Stimulated activated CD8-positive, alpha-beta memory T cell treated with anti-CD3 and anti-CD28 coated beads, Interleukin-15, amount 100 ng/mL, for 24 hours (primary cell): ENCODE results near the gene TRPM3.

ENCODE experiments used
- DNase-seq: peaks from one replicate; pipeline ENCODE4 v3.0.0-alpha.2; 2020; ENCODE audit warnings: low read depth

TRPM3 gene

DNA sequence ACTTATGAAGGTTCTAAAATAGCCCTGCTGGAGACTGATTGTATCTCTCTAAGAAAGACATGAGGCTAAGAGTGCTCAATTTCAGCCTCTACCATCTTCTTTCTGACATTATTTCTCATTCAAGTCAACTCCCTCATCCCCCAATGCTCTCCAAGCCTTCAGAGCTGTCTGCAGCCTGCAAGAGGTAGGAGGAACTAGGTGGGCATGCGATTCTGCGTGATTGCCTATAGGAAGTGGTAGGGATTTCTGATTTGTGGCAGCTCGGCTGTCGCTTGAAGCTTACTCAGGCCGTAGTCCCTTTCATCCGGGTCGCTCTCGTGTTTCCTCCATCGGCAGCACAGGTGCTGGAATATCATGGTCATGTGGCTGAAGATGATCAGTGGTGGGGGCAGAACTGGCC lies 568.9 kb downstream of the TRPM3 start:
- no peak for DNase-seq

- no peak for DNase-seq
Measured at GRCh38 chr9:70551801-70552200, 569.6 kb downstream of the TRPM3 start.

DNA sequence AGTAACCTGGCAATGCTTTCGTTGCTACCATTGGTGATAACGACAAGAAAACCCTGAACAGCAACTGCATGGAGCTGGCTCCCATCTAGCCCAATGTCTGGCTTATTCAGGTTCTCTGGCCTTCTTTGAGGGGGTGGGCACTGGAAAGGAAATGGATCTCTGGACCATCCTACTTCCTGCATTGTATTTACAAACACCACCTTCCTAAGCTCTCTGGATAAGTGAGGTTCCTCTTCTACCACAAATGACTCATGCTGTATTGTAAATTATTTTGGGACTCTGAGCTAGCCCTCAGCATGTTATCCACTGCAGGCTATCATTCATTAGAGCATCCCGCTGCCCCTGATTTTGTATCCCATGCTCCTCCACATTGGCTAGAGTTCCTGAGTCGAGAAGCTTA lies 570.0 kb downstream of the TRPM3 start:
- no peak for DNase-seq

GRCh38 chr9:70549926-70550325 lies 571.5 kb downstream of the TRPM3 start:
- no peak for DNase-seq

DNA sequence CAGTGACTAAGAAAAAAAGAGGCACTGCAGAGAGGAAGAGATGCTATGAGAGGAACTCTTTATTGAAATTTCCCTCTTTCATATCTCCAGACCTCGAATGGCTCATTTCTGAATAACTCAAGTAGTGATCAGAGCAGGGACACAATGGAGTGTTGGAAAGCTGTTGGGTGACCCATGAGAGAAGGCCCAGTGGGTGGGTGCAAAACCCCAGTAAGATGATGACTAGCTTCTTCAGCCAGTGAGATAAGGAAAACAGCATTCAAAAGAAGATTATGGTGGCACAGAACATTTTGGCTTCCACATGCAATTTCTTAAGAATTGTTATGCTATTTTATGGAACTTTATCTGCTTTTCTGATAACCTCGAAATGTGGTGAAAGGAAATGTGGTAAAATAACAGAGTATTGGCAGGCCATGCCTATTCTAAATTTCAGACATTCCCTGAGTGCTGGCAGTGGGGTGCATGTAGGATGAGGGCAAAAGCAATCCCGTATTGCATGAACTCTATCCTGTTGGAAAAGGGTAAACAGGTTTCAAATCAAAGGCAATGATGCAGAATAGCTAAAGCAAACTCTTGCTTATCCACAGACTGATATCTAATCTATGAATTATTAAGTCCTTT lies 579.0 kb downstream of the TRPM3 start:
- no peak for DNase-seq

DNA sequence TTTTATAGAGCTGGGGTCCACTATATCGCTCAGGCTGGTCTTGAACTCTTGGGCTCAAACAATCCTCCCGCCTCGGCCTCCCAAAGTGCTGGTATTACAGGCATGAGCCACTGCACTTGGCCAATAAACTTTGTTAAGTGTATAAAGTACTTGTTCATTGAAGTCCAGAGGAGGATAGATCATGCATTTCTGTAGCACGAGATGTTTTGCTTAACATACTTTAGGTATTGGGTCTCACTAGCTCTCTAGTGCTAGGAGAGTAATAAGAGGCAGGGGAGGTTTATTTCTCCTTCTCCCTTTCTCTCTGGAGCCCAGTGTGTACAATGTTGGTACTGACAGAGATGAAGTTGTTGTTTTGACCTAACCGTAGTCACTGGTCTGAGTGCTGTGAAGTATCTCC lies 581.4 kb downstream of the TRPM3 start:
- DNase-seq: no peak

- no peak for DNase-seq
Measured at GRCh38 chr9:70539526-70539925, 581.9 kb downstream of the TRPM3 start.

- no peak for DNase-seq
Measured at GRCh38 chr9:70539001-70539400, 582.4 kb downstream of the TRPM3 start.

DNA sequence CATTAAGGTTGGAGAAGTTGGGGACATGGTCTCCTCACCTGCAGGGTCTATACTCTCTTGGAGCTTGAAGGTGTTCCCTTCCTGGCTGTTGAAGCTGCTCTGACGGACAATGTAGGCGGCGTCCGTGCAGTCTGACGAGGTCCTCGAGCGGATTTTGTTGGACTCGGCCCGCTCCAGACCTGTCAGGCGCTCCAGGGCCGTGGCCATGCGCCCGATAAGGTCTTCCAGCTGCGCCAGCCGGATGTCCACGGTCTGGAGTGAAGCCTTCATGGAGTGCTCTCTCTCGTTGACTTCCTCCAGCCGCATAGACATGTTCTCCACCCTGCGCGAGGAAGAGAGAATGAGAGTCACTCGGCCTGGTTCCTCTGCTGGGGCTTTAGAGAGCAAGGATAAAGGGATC lies 584.3 kb downstream of the TRPM3 start:
- no peak for DNase-seq

DNA sequence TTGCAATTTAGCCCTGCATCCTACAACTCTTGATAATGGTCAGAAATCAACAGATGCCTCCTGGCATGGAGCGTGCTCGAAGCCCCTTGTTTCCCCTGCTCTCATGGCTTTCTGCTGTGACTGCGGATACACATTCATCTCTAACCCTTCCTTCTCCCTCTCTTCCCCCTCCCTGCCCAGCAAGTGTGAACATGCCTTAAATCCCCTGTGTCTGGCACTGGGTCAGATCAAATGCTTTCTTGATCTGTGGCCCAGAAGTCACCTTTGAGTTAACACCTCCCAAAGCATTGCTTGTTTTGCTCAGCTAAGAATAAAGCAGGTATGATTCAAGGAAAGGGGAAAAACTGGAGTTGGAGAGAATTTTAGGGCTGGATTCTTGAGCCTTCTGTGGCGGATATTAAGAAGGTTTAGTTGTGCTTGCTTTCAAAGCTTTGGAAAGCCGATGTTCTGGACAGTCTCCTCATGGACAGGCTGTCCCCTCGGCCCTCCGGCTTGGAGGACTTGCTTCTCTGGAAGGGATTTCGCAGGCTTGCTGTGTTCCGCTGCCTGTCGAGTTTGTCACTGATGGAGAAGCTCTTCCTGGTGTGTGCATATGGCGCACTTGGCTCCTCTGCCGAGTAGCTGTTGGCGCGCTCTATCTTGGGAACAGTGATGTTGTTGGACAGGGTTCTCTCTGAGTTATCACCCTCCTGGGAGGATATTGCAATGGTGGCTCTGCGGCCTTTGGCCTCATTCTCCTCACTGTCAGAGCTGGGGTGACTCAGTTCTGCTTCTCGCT lies 585.7 kb downstream of the TRPM3 start:
- DNase-seq: no peak

DNA sequence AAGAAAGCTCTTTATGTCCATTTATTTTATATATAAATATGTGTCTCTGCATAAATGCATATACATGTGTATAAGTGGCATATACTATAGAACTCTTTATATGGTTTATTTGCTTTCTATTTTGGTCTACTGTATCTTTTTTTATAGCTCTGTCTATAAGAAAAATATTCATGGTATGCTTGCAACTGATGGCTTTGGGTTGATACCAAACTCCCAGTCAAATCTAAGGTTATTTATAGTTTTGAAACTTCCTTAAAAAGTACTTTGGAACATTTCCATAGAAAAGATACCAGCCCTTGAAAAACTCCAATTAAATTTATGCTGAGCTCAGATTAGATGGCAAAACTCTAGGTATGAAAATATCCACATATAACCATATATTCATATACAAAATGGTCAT lies 587.0 kb downstream of the TRPM3 start:
- DNase-seq: no peak

- DNase-seq: no peak
Measured at GRCh38 chr9:70534061-70534460, 587.4 kb downstream of the TRPM3 start.

DNA sequence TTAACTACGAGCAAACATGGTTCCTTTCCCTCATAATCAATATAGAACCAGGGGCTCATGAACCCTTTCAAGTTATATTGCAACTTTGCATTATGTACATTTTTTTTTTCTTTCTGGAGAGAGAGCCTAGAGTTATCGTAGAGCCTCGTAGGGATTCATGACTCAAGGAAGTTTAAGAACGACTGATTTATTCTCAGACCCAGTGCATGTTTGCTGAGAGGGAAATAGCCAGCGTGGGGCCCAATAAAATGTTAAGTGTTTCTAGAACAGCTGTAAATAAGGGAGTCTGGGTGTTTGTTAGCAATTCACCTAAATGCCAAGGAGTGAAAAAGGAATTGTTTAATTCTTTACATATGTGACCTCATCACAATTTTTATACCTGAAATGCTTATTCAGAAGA lies 587.9 kb downstream of the TRPM3 start:
- no peak for DNase-seq

DNA sequence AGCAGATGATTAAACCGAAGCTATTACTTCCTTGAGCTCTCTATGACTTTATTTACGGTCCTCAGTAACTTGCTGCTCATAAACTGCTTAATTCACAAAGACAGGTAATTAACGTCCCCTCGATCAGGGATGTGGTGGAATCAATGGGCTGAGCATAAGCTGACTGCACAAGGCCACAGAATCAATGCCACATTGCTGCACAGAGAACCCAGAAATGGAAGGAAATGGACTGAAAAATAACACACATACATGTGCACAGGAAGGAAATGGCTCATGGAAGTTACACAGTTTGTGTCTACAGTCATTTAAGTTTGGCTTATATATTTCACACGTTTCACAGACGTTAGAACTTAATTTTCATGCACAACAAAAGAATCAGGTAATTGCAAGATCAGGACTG lies 588.7 kb downstream of the TRPM3 start:
- DNase-seq: no peak

GRCh38 chr9:70531311-70531710 lies 590.1 kb downstream of the TRPM3 start:
- DNase-seq: no peak

DNA sequence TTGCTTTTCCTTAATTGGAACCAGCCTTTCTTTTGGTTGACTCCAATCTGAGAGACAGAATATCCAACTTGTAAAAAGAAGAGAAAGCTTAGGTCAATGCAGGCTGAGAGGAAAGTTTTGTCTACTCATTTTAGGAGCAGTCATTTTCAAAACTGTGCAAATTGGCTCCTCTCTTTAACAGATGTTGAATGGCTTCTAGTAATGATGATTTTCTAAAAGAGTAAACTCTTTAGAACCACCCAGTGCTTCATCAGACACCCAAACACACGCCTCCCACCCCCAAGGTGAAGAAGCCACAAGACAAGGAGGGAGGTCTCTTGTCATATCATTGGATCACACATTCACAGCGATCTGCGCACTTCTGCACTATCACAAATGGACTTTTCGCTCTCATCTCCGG lies 590.7 kb downstream of the TRPM3 start:
- DNase-seq: no peak

DNA sequence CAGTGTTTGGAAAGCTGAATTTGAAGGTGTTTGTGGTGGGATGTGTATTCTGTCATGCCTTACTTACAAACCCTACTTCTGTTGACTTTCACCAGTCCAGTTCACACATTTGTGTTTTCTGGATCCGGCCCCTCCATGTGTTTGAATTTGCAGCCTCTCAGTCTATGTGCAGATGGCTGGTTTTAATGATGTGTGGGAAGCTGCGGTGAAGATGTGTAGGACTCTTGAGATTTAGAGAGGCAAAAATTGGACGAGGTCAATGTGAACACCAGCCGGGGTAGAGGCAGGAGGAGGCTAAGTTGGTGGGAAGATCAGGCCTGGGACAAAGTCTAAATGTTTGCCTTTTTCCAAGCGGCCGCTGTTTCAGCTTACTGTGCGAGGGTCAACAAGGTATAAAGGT lies 591.6 kb downstream of the TRPM3 start:
- DNase-seq: no peak

GRCh38 chr9:70529377-70529776 lies 592.0 kb downstream of the TRPM3 start:
- DNase-seq: no peak

- DNase-seq: no peak
Measured at GRCh38 chr9:70526902-70527301, 594.5 kb downstream of the TRPM3 start.

GRCh38 chr9:70525519-70525918 lies 595.9 kb downstream of the TRPM3 start:
- no peak for DNase-seq

GRCh38 chr9:70519912-70520724 lies 601.3 kb downstream of the TRPM3 start:
- no peak for DNase-seq

DNA sequence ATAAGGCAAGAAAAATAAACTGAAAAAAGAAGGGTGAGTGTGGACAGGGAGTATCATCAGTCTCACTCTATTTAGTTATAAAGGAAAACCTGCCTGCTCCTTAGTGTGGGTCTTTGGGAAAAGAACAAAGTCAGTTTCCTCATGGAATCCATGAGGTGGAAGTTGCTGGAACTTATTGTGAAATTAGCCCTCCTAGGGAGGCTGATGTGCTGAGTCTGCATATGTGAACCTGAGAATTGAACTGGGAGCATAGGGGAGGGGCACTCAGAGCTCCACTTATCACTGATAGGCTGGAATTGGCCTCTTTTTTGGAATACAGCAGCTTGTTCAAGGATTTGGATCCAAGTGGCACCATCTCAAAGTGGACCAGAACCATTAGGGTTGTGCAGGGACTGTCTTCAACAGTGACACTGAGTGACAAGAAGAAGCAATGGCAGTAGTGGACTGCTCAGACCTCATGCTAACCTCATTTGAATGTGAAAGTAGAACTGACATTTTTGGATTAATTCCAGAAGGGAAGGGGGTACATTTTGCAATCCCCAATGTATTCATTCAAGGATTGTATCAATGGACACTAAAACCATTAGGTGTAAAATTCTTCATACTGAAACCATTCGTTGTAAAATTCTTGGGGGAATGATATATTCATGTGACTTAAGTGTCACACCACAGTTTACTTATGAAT lies 603.4 kb downstream of the TRPM3 start:
- no peak for DNase-seq

GRCh38 chr9:70514273-70514672 lies 607.1 kb downstream of the TRPM3 start:
- DNase-seq: no peak
